GM06990 (cell line): ENCODE measurements around the gene CD200R1L.

Experiments
- DNase-seq: peaks from one replicate; pipeline ENCODE4 v3.0.0-alpha.2; 2011; ENCODE audit not compliant: insufficient read length; ENCODE audit errors: extremely low read depth
- H3K27me3 ChIP-seq: replicated peaks from 2 replicates; pipeline ENCODE4 v1.6.0; 2011; ENCODE audit warnings: low read length; ENCODE audit not compliant: control insufficient read depth, insufficient read depth
- H3K36me3 ChIP-seq: 2 replicates; pipeline ENCODE4 v1.5.1; 2011; ENCODE audit warnings: low read length; ENCODE audit not compliant: control insufficient read depth, insufficient read depth
- H3K4me3 ChIP-seq: replicated peaks from 2 replicates; pipeline ENCODE4 v1.5.1; 2011; ENCODE audit warnings: low read depth, mild to moderate bottlenecking, control low read depth, low read length
- TF ChIP-seq, protein P1 (sequence below): IDR thresholded peaks from 2 replicates; pipeline ENCODE4 v1.5.1; 2011; ENCODE audit warnings: low read length, control low read depth, mild to moderate bottlenecking, inconsistent platforms; ENCODE audit not compliant: insufficient read depth, poor library complexity, severe bottlenecking

Gene CD200R1L

DNA sequence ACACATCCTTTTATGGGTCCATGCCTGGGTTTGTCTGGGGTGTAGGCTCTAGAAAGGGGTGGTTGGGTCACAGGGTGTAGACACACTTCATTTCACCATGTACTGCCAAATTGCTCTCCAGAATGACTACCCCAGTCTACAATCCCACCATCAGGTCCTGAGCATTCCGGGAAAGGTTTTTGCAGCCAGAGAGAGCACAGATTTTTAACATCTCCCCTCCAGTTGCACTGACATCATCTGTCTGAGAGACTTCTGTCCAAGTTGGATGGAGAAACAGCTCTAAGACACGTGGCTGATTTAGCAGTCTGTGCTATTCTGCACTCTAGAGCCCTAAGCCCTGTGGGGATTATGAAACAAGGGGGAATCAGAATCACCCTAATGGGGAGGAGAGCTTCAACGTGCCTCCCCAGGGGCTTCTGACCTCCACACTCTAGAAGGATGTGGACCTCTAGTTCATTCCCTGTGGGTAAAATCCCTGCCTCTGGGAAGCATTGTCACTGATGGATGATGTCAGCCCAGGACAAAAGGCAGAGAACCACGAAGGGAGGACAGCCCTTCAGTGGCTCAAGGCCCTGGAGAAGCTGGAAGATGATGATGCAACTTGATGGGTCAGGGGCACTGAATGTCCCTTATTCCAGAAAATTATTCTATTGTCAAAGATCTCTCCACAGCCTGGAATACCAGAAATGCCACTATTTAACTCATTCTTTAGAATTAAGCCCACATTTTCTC, 71.5 kb downstream of the CD200R1L start:
- Histone ChIP-seq H3K4me3 (no peak overlapping the region), H3K36me3 (no peaks in the 10 kb centered on the region), H3K27me3 (no peaks in the 10 kb centered on the region; the same call in 1 of the 2 replicates)
- TF ChIP-seq, protein P1, sequence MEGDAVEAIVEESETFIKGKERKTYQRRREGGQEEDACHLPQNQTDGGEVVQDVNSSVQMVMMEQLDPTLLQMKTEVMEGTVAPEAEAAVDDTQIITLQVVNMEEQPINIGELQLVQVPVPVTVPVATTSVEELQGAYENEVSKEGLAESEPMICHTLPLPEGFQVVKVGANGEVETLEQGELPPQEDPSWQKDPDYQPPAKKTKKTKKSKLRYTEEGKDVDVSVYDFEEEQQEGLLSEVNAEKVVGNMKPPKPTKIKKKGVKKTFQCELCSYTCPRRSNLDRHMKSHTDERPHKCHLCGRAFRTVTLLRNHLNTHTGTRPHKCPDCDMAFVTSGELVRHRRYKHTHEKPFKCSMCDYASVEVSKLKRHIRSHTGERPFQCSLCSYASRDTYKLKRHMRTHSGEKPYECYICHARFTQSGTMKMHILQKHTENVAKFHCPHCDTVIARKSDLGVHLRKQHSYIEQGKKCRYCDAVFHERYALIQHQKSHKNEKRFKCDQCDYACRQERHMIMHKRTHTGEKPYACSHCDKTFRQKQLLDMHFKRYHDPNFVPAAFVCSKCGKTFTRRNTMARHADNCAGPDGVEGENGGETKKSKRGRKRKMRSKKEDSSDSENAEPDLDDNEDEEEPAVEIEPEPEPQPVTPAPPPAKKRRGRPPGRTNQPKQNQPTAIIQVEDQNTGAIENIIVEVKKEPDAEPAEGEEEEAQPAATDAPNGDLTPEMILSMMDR: no peak
- DNase-seq: no peak

DNA sequence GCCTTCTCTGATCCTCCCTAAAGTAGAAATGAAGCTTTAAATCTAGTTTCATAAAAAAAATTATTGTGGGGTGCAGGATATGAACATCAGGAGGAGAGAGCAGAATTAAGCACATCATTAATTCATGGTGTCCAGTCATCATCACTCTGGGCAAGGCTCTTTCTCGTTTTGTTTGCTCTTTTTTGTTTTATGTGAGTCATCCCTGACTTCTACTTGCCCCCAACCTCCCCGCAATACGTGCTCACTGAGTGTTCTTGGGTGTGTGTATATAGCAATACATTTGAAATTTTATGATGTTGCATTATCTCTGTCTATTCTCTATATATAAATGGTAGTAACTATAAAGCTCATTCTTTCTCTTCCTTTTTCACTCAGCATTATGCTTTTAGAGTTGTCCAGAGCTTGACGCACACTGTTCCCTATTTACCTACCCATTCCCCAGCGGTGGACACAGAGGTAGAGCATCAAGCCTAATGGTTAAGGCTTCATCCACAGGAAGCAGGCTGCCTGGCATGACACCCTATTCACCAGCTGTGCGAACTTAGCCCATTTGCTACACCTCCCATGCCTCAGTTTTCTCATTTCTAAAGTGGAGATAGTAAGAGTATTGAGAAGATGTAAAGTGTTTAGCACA, 72.3 kb downstream of the CD200R1L start:
- no peak overlapping the region for H3K4me3 ChIP-seq
- H3K36me3 ChIP-seq: no peaks in the 10 kb centered on the region
- TF ChIP-seq, protein P1: no peak
- no peaks in the 10 kb centered on the region; the same call in 1 of the 2 replicates for H3K27me3 ChIP-seq
- DNase-seq: no peak

DNA sequence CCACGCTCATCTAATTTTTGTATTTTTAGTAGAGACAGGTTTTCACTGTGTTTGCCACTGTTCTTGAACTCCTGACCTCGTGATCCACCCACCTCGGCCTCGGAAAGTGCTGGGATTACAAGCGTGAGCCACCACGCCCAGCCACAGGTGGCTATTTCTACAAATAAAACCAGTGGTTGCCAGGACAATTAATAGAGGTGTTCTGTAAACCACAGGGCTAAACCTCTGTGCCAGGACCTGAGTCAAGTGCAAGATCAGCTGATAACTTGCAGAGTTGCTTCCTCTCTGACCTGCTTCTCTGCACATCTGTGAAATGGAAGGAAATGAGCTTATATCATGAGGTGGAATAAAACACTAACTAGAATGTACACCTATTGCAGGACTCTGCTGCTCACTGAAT, 72.8 kb downstream of the CD200R1L start:
- Histone ChIP-seq H3K27me3 (no peaks in the 10 kb centered on the region; the same call in 1 of the 2 replicates), H3K4me3 (no peak overlapping the region), H3K36me3 (no peaks in the 10 kb centered on the region)
- TF ChIP-seq, protein P1: no peak
- peak; percentile 26 for DNase-seq

DNA sequence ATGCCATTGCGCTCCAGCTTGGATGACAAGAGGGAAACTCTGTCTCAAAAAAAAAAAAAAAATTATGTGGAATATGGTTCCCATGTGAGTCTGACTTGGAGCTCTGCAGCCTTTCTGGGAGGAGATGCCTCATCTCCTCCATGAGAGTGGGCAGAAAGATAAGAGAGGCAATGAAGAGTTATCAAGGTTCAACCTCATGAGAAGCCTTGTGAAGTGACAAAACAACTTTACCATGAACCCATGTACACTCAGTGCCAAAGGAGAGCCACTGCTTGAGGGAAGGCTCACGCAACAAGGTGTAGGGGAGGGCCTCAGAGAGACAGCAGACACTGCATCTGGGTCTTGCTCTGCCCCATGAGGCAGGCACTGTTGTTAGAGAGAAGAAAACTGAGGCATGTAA, 75.7 kb downstream of the CD200R1L start:
- Histone ChIP-seq H3K27me3 (no peaks in the 10 kb centered on the region; the same call in 1 of the 2 replicates), H3K36me3 (no peaks in the 10 kb centered on the region), H3K4me3 (no peak overlapping the region)
- TF ChIP-seq, protein P1: no peak
- DNase-seq: no peak

DNA sequence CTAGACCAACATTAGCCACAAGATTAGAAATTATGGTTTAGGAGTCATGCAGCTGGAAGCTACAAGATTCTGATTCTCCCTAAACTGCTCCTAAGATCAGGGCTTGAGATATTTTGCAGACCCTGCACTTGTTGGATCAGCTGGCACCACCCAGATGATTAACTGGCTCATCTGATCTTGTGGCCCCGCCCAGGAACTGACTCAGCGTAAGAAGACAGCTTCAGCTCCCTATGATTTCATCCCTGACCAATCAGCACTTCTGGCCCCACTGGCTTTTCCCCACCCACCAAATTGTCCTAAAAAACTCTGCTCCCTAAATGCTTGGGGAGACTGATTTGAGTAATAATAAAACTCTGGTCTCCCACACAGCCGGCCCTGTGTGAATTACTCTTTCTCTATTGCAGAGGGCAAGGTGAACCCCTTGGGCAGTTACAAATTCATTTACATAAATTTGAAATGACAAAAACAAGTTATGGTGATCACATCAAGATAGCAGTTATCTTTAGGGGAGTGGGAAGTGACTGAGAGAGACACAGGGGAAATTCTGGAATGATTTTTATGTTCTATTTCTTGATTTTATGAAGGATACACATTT, 76.5 kb downstream of the CD200R1L start:
- H3K27me3 ChIP-seq: no peaks in the 10 kb centered on the region
- TF ChIP-seq, protein P1: no peak
- H3K36me3 ChIP-seq: no peaks in the 10 kb centered on the region
- no peak for DNase-seq
- no peak overlapping the region for H3K4me3 ChIP-seq
